Panc1 (cell line): ENCODE data around the gene AMD1. TPM values are rescaled to one million over a fixed set of nuclear protein-coding genes. Genes with fewer than 3 reads are reported as not detected.

ENCODE experiments used
- ATAC-seq: fragments of 200-7000 bp; cut with Tn5 transposase; 2 replicates; pipeline ENCODE4 v1.9.1; 2020; ENCODE audit warnings: mild to moderate bottlenecking, moderate library complexity
- BruUV-seq: library from RNA; stranded (reverse); fragments of 400-500 nt; replicated peaks from 2 replicates; lab custom pipeline; 2021; lab: Mats Ljungman, UMichigan
- CTCF ChIA-PET: fragments of 300-600 bp; sonication (Branson Sonifier 250); formaldehyde crosslinking; loops from one replicate; lab custom pipeline; 2022; ENCODE audit warnings: antibody characterized with exemption; lab: Charles Lee
- POLR2A ChIA-PET: fragments of 300-600 bp; sonication (Branson Sonifier 250); formaldehyde crosslinking; loops from one replicate; lab custom pipeline; 2022; ENCODE audit warnings: antibody characterized with exemption; lab: Charles Lee
- DNase-seq: peaks from one replicate; pipeline ENCODE4 v3.0.0-alpha.2; 2010; ENCODE audit warnings: low read depth, low spot score
- H3K27ac ChIP-seq: 2 replicates; pipeline ENCODE4 v1.5.1; 2011; ENCODE audit warnings: mild to moderate bottlenecking, low read length, inconsistent platforms
- H3K27me3 ChIP-seq: fragments of 200-500 bp; sonication (Bioruptor generic); 2 replicates; pipeline ENCODE4 v1.6.0; 2014; ENCODE audit warnings: low read length, inconsistent platforms; ENCODE audit not compliant: control insufficient read depth, insufficient read depth
- H3K36me3 ChIP-seq: fragments of 200-500 bp; sonication (Bioruptor generic); 2 replicates; pipeline ENCODE4 v1.5.1; 2014; ENCODE audit warnings: inconsistent platforms, mild to moderate bottlenecking, low read length, moderate library complexity; ENCODE audit not compliant: control insufficient read depth, insufficient read depth
- H3K4me1 ChIP-seq: 2 replicates; pipeline ENCODE4 v1.5.1; 2011; ENCODE audit warnings: inconsistent platforms, mild to moderate bottlenecking, low read length, moderate library complexity; ENCODE audit not compliant: control insufficient read depth, insufficient read depth
- H3K4me3 ChIP-seq, 2 experiments: 2 replicates each; pipeline ENCODE4 v1.5.1; 2011 to 2012; ENCODE audit warnings: low read depth in 2 of 2, low read length in 2 of 2, mild to moderate bottlenecking in 2 of 2, inconsistent platforms in 1 of 2, moderate library complexity in 1 of 2
- H3K9me3 ChIP-seq: fragments of 200-500 bp; sonication (Bioruptor generic); 2 replicates; pipeline ENCODE4 v1.5.1; 2014; ENCODE audit warnings: low read depth, mild to moderate bottlenecking, inconsistent platforms, low read length, moderate library complexity; ENCODE audit not compliant: control insufficient read depth, insufficient read depth
- CTCF ChIP-seq: fragments of 450-650 bp; IDR thresholded peaks from 2 replicates; pipeline ENCODE4 v1.5.1; 2017; ENCODE audit warnings: mild to moderate bottlenecking
- POLR2AphosphoS5 ChIP-seq: IDR thresholded peaks from 2 replicates; pipeline ENCODE4 v1.6.1; 2012; ENCODE audit warnings: mild to moderate bottlenecking, low read depth, low read length, moderate library complexity
- SIN3A ChIP-seq: IDR thresholded peaks from 2 replicates; pipeline ENCODE4 v1.6.1; 2012; ENCODE audit warnings: low read depth, mild to moderate bottlenecking, low read length, moderate library complexity, borderline replicate concordance; ENCODE audit not compliant: insufficient read depth
- TCF7L2 ChIP-seq: IDR thresholded peaks from 2 replicates; pipeline ENCODE4 v1.6.1; 2011; ENCODE audit warnings: mild to moderate bottlenecking, low read depth, low read length, inconsistent platforms
- in situ Hi-C: cut with HindIII; loops from 2 replicates; pipeline ENCODE4 v1.10.0; 2016; ENCODE audit warnings: low sequenced_read_pairs, low pct_unique_long_range_greater_than_20kb
- intact Hi-C: fragments of 100-400 bp; cut with micrococcal nuclease; formaldehyde crosslinking; loops from one replicate; pipeline ENCODE4 v1.10.0; 2022; ENCODE audit not compliant: unreplicated experiment
- total RNA-seq: library from RNA; stranded (reverse); gene quantifications from one replicate; pipeline ENCODE4 v1.2.1, GENCODE V29; 2021; ENCODE audit not compliant: unreplicated experiment
- TF ChIP-seq, protein P1 (sequence below), 2 experiments: IDR thresholded peaks; 2 replicates each; pipeline ENCODE4 v1.6.1; 2011 to 2012; ENCODE audit warnings: low read depth in 2 of 2, control low read depth in 1 of 2, low read length in 1 of 2, mild to moderate bottlenecking in 1 of 2, moderate library complexity in 1 of 2; ENCODE audit not compliant: insufficient read depth in 1 of 2

The AMD1 gene
- total RNA-seq, 1 experiment from 2014 or later: 81.7 TPM

GRCh38 chr6:110886555-110887167, 12.1 kb downstream of the AMD1 start:
- CTCF ChIA-PET: interaction anchor here (0.6 kb wide), 1 partner anchor 61 kb away, joined by 9 read pairs; no protein-coding TSS in a partner anchor
- no peak for ATAC-seq
- no peaks in the 10 kb centered on the region for H3K27me3 ChIP-seq

GRCh38 chr6:110890288-110890687, 15.7 kb downstream of the AMD1 start:
- H3K4me1 ChIP-seq: peaks cover 2% of the 10 kb centered on the region; the same call in 1 of the 2 replicates
- no peak overlapping the region for H3K4me3 ChIP-seq
- BruUV-seq: no TSS peak
- TF ChIP-seq, protein P1, sequence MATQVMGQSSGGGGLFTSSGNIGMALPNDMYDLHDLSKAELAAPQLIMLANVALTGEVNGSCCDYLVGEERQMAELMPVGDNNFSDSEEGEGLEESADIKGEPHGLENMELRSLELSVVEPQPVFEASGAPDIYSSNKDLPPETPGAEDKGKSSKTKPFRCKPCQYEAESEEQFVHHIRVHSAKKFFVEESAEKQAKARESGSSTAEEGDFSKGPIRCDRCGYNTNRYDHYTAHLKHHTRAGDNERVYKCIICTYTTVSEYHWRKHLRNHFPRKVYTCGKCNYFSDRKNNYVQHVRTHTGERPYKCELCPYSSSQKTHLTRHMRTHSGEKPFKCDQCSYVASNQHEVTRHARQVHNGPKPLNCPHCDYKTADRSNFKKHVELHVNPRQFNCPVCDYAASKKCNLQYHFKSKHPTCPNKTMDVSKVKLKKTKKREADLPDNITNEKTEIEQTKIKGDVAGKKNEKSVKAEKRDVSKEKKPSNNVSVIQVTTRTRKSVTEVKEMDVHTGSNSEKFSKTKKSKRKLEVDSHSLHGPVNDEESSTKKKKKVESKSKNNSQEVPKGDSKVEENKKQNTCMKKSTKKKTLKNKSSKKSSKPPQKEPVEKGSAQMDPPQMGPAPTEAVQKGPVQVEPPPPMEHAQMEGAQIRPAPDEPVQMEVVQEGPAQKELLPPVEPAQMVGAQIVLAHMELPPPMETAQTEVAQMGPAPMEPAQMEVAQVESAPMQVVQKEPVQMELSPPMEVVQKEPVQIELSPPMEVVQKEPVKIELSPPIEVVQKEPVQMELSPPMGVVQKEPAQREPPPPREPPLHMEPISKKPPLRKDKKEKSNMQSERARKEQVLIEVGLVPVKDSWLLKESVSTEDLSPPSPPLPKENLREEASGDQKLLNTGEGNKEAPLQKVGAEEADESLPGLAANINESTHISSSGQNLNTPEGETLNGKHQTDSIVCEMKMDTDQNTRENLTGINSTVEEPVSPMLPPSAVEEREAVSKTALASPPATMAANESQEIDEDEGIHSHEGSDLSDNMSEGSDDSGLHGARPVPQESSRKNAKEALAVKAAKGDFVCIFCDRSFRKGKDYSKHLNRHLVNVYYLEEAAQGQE (IDR thresholded peaks at IDR 0.05; ENCODE audit: insufficient read depth in 1 of 2, low read depth in 2 of 2, low read length in 1 of 2): no peak
- no peak for TF ChIP-seq POLR2AphosphoS5
- TF ChIP-seq TCF7L2: no peak
- no peak for TF ChIP-seq SIN3A
- no peak for TF ChIP-seq CTCF
- CTCF ChIA-PET: no interaction called here
- H3K9me3 ChIP-seq: no peaks in the 10 kb centered on the region
- DNase-seq (no peak), ATAC-seq (no peak)
- peaks cover 43% of the 10 kb centered on the region for H3K36me3 ChIP-seq
- intact Hi-C loops: no loop called here
- POLR2A ChIA-PET: interaction anchor here (1.8 kb wide), 1 partner anchor 16 kb away, joined by 9 read pairs; the partner anchor contains the start of gene AMD1
- H3K27me3 ChIP-seq: no peaks in the 10 kb centered on the region
- in situ Hi-C loops: no loop called here
- no peak overlapping the region for H3K27ac ChIP-seq

More at GRCh38 chr6:110886555-110887167, 12.1 kb downstream of the AMD1 start:
- no TSS peak for BruUV-seq
- H3K9me3 ChIP-seq: no peaks in the 10 kb centered on the region
- POLR2A ChIA-PET: interaction anchor here (0.8 kb wide), 1 partner anchor 12 kb away, joined by 3 read pairs; no protein-coding TSS in a partner anchor
- in situ Hi-C loops: no loop called here
- H3K36me3 ChIP-seq: peaks cover 11% of the 10 kb centered on the region
- TF ChIP-seq POLR2AphosphoS5 (no peak), CTCF (no peak)
- no peak overlapping the region for H3K27ac ChIP-seq
- H3K4me3 ChIP-seq: no peak overlapping the region
- no peak for DNase-seq
- H3K4me1 ChIP-seq: peaks cover 28% of the 10 kb centered on the region
- intact Hi-C loops: no loop called here
